ENCODE data around the gene RPRD1B. TPM values are rescaled to one million over a fixed set of nuclear protein-coding genes. Genes with fewer than 3 reads are reported as not detected.

RPRD1B gene
- polyA plus RNA-seq, 2 of the 4 experiments (the other 2 are of a cell fraction) = 16.4 to 28.4 TPM

- ChIA-PET POLR2A (interaction anchor here (1.0 kb wide), 1 partner anchor 18 kb away, joined by 5 read pairs; the partner anchor contains the start of genes RPRD1B and TTI1), CTCF (interaction anchor here (0.6 to 12.7 kb wide), 7 partner anchors 54 to 486 kb away, joined by 3 to 356 read pairs (median 3); partner anchors contain the start of genes TGM2 and VSTM2L)
- ATAC-seq = no peak
- no peak overlapping the region for H3K4me3 ChIP-seq
- peak overlapping the region; percentile 33; the same call in 2 of the 3 replicates for H3K4me2 ChIP-seq
- WGBS (ENCODE audit: missing lambda C conversion rate) = 80% methylated on average over 1 of the region's 1 CpG
- H3K9me3 ChIP-seq = no peaks in the 10 kb centered on the region
- H3K27ac ChIP-seq = peak overlapping the region in 1 of 2 experiments; percentile 41; a peak in 2 of 6 replicates
- no peak for DNase-seq (ENCODE audit: low read depth in 1 of 2, low spot score in 1 of 2)
- H3K4me1 ChIP-seq = peaks cover 18% of the 10 kb centered on the region
- no peak for FAIRE-seq
- TF ChIP-seq, protein P1, sequence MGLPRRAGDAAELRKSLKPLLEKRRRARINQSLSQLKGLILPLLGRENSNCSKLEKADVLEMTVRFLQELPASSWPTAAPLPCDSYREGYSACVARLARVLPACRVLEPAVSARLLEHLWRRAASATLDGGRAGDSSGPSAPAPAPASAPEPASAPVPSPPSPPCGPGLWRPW (IDR thresholded peaks at IDR 0.05) = no peak
- TF ChIP-seq ZNF302 (CRISPR knock-in tag; IDR thresholded peaks at IDR 0.05) (no peak), RCOR1 (IDR thresholded peaks at IDR 0.05; ENCODE audit: low read depth, low read length) (no peak)
These were observed 17.1 kb downstream of the RPRD1B start for GRCh38 chr20:38050686-38051085.

DNA sequence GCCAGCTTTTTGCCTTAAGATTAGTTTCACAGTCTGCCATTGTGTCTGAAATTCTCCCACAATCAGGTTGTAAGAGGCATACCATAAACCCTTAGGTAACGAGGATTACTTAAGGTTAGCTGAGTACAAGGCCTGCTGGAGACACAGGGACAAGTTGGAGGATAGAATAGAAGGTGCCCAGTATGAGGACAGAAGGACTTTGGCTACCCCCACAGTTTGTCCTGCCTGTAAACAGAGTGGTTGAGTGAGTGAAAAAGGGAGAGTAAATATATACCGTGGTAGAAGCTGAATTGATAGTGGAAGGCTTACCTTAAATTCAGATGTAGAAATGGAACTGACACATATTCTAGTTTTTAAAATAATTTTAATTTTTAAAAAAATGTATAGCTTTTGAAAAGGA lies 19.3 kb downstream of the RPRD1B start:
- DNase-seq (ENCODE audit: low read depth in 1 of 2, low spot score in 1 of 2) (no peak), FAIRE-seq (no peak), ATAC-seq (no peak)
- POLR2A ChIA-PET = no interaction called here
- Histone ChIP-seq H3K4me1 (peaks cover 21% of the 10 kb centered on the region), H3K4me3 (no peak overlapping the region), H3K4me2 (no peak overlapping the region), H3K27ac (no peak overlapping the region), H3K9me3 (no peaks in the 10 kb centered on the region)
- TF ChIP-seq RARB (CRISPR knock-in tag; IDR thresholded peaks at IDR 0.05) (no peak), CEBPB (IDR thresholded peaks at IDR 0.05) (no peak), CBX8 (IDR thresholded peaks at IDR 0.05) (no peak), EHF (CRISPR knock-in tag; IDR thresholded peaks at IDR 0.05) (no peak), SMC3 (IDR thresholded peaks at IDR 0.05) (no peak), NPAS2 (CRISPR knock-in tag; IDR thresholded peaks at IDR 0.05; ENCODE audit: borderline replicate concordance) (no peak), POLR2A (IDR thresholded peaks at IDR 0.05; ENCODE audit: low read length) (no peak), FOXS1 (CRISPR knock-in tag; IDR thresholded peaks at IDR 0.05) (no peak), MAFK (IDR thresholded peaks at IDR 0.05; ENCODE audit: partially characterized antibody) (no peak), MAX (IDR thresholded peaks at IDR 0.05) (no peak), PBX3 (IDR thresholded peaks at IDR 0.05) (no peak), HOXB5 (CRISPR knock-in tag; IDR thresholded peaks at IDR 0.05) (no peak), CHD4 (IDR thresholded peaks at IDR 0.05; ENCODE audit: borderline replicate concordance) (no peak)
- TF ChIP-seq, protein P2, sequence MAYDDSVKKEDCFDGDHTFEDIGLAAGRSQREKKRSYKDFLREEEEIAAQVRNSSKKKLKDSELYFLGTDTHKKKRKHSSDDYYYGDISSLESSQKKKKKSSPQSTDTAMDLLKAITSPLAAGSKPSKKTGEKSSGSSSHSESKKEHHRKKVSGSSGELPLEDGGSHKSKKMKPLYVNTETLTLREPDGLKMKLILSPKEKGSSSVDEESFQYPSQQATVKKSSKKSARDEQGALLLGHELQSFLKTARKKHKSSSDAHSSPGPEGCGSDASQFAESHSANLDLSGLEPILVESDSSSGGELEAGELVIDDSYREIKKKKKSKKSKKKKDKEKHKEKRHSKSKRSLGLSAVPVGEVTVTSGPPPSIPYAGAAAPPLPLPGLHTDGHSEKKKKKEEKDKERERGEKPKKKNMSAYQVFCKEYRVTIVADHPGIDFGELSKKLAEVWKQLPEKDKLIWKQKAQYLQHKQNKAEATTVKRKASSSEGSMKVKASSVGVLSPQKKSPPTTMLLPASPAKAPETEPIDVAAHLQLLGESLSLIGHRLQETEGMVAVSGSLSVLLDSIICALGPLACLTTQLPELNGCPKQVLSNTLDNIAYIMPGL (CRISPR knock-in tag; IDR thresholded peaks at IDR 0.05; ENCODE audit: borderline replicate concordance) = no peak
- CTCF ChIA-PET = interaction anchor here (0.6 to 12.7 kb wide), 14 partner anchors 8 to 1276 kb away, joined by 3 to 356 read pairs (median 4); partner anchors contain the start of genes TGM2 and VSTM2L
- 92% methylated on average over 2 of the region's 2 CpGs for WGBS (ENCODE audit: missing lambda C conversion rate)

DNA sequence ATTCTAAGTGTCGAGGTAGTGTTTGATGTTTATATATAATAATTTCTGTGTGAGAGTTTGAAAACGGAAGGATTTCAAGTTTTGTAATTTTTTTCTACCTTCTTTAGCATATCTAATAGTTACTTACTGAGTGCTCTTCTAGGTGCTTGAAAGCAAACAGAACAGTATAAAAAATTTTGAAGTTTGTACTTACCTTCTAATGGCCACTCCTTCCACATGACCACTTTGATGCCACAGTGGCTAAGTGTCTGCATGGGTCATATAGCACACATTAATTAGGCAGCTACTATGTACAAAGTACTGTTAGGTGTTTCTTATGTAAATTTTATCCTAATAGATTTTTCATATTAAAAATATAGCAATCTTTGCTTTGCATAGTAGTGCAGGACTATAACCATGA lies 21.1 kb downstream of the RPRD1B start:
- CTCF ChIA-PET = interaction anchor here (0.6 to 12.7 kb wide), 7 partner anchors 10 to 165 kb away, joined by 3 to 356 read pairs (median 4); partner anchors contain the start of genes TGM2 and VSTM2L
- ATAC-seq = no peak

More for the DNA sequence above, 21.1 kb downstream of the RPRD1B start:
- no peaks in the 10 kb centered on the region for H3K9me3 ChIP-seq
- no peak overlapping the region for H3K27ac ChIP-seq
- H3K4me1 ChIP-seq = peaks cover 26% of the 10 kb centered on the region
- FAIRE-seq (no peak), DNase-seq (ENCODE audit: low read depth in 1 of 2, low spot score in 1 of 2) (no peak)
- TF ChIP-seq PBX3 (IDR thresholded peaks at IDR 0.05) (no peak), MAZ (IDR thresholded peaks at IDR 0.05; ENCODE audit: borderline replicate concordance, low read depth, low read length) (no peak), FOSL2 (IDR thresholded peaks at IDR 0.05) (no peak), FOSL2 (CRISPR knock-in tag; IDR thresholded peaks at IDR 0.05) (no peak), NR3C1 (IDR thresholded peaks at IDR 0.05) (no peak)
- H3K4me3 ChIP-seq = no peak overlapping the region
- POLR2A ChIA-PET = no interaction called here
- WGBS (ENCODE audit: missing lambda C conversion rate) = 96% methylated on average over 2 of the region's 2 CpGs
- H3K4me2 ChIP-seq = no peak overlapping the region

Data from A549 (cell line).